Heart right ventricle (tissue), 16 donors: ENCODE results near the gene FOXK2. TPM values are rescaled to one million over a fixed set of nuclear protein-coding genes. Genes with fewer than 3 reads are reported as not detected.
A peak's percentile ranks its signal among the peaks of the same experiment; 100 is the strongest.
"Not testable (repeated sequence)": the region's sequence is repeated elsewhere in the genome, so short reads cannot be mapped to it uniquely, and the experiment has no call there.

Source experiments
- ATAC-seq, 8 donors: fragments of 200-7000 bp; cut with Tn5 transposase; one replicate each; pipeline ENCODE4 v1.9.1; 2020; ENCODE audit warnings: mild to moderate bottlenecking in 8 of 8, moderate library complexity in 8 of 8, moderate number of reproducible peaks in 1 of 8
- DNase-seq, 2 donors: peaks; one replicate each; pipeline ENCODE4 v3.0.0-alpha.2; 2020
- H3K27ac ChIP-seq, 10 donors: fragments of 200-600 bp; sonication (generic) in 2 of 10; one replicate each; pipeline versions ENCODE4 v1.5.0 to v1.8.0; 2020 to 2022; ENCODE audit warnings: mild to moderate bottlenecking in 3 of 10
- H3K27me3 ChIP-seq, 7 donors: fragments of 200-600 bp; one replicate each; pipeline ENCODE4 v1.8.0; 2021 to 2022; ENCODE audit warnings: mild to moderate bottlenecking in 2 of 7
- H3K36me3 ChIP-seq, 9 donors: fragments of 200-600 bp; sonication (generic) in 1 of 9; one replicate each; pipeline versions ENCODE4 v1.5.0 to v1.8.0; 2020 to 2022; ENCODE audit warnings: mild to moderate bottlenecking in 2 of 9
- H3K4me1 ChIP-seq, 9 donors: fragments of 200-600 bp; sonication (generic) in 1 of 9; one replicate each; pipeline versions ENCODE4 v1.5.0 to v1.8.0; 2020 to 2022; ENCODE audit warnings: mild to moderate bottlenecking in 4 of 9
- H3K4me3 ChIP-seq, 10 donors: fragments of 200-600 bp; sonication (generic) in 2 of 10; one replicate each; pipeline versions ENCODE4 v1.5.0 to v1.8.0; 2020 to 2022; ENCODE audit warnings: mild to moderate bottlenecking in 7 of 10, moderate library complexity in 2 of 10
- H3K9me3 ChIP-seq, 11 donors: fragments of 200-600 bp in 10 of 11; sonication (generic) in 2 of 11; one replicate each; pipeline versions ENCODE4 v1.5.0 to v1.8.0; 2013 to 2022; ENCODE audit warnings: mild to moderate bottlenecking in 2 of 11, control low read depth in 1 of 11, moderate library complexity in 1 of 11
- CTCF ChIP-seq, 9 donors: fragments of 200-600 bp; sonication (generic) in 2 of 9; IDR thresholded peaks; one replicate each; pipeline versions ENCODE4 v1.5.0 to v1.8.0; 2021 to 2022; ENCODE audit warnings: antibody characterized with exemption in 9 of 9, mild to moderate bottlenecking in 5 of 9, moderate library complexity in 1 of 9
- WGBS, 2 donors: extraction: QIAGEN DNeasy Blood & Tissue Kit; methylation state at CpG; one replicate each; pipeline ENCODE4 v1.1.7; 2013; ENCODE audit warnings: inconsistent platforms in 1 of 2; 5-methylcytosine and 5-hydroxymethylcytosine counted together
- intact Hi-C, 10 donors: fragments of 100-400 bp; cut with DNase I; formaldehyde crosslinking; loops; one replicate each; pipeline versions ENCODE4 v1.11.1 to v1.14.2; 2022
- polyA plus RNA-seq, 2 donors: library from polyadenylated mRNA; stranded (reverse); fragments of 200-250 nt; gene quantifications; one replicate each; pipeline ENCODE4 v1.2.3, GENCODE V29; 2013
- total RNA-seq, 10 donors: library from RNA; stranded (reverse); fragmentation: NEBNext Ultra II Directional in 3 of 10; extraction: Animal tissue kit (Norgen Biotek cat#: 25700) in 3 of 10; gene quantifications; one replicate each; pipeline versions ENCODE4 v1.2.1 to v1.2.4, GENCODE V29; 2021 to 2023
- donor health status: Arrhythmogenic right ventricular cardiomyopathy.
- donor health status: ischemic (EF 13 %, LVEDD 7.1; RV severe dilation, severe dysfunction).
- donor health status: healthy with polysubstance abuse.
- donor health status: DM: no; HTN: yes; CAD: no.
- donor health status: DM: no; HTN: no; CAD: no.
- donor health status: ischemic (EF 25% LVEDD 6.9; RV normal size, moderate dysfunction).
- donor health status: ischemic (EF 25% LVEDD 5.7; RV mildly dilated, moderate dysfunction).
- donor health status: healthy.
- donor health status: DM: yes; HTN: yes; CAD: no.
- donor health status: Ischemic cardiomyopathy.
- donor health status: ischemic (EF 35%, LVEDD 5.7; RV mildly dilated, moderate dysfunction).
- donor health status: nonischemic (EF 11% LVEDD 7.7; RV severe dilation, severe dysfunction).
- donor health status: DM: yes; HTN: yes; CAD: no.
- donor health status: PGD.
- donor health status: ischemic (EF 29% LVEDD 5.4; RV normal size, mild dysfunction).
- donor health status: nonischemic (EF 23%, LVEDD 6.1; RV moderate dilation, normal function).

FOXK2 gene
- total and polyA plus RNA-seq, 12 donors: 16.5 to 66.6 (median 30.6) TPM

DNA sequence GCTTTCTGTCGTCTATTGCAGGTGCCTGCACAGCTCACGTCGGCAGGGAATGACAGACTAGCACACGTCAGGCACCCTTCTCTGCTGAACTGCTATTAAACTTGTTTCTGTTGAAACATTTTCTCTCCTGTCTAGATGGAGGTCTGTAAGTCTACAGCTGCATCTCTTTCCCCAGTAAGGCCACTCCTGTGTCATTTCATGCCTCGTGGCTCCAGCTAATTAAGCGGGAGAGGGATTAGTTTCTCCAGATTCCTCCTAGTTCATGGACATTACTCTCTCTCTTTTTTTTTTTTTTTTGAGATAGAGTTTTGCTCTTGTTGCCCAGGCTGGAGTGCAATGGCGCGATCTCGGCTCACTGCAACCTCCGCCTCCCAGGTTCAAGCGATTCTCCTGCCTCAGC, 54.5 kb downstream of the FOXK2 start:
- 91 to 92% methylated on average over 11 of the region's 11 CpGs for WGBS, 2 donors
- peaks cover 0 to 17% (median 8%) of the 10 kb centered on the region in 9 donors for H3K4me1 ChIP-seq
- intact Hi-C loops: no loop called here
- peaks cover 0 to 96% (median 32%) of the 10 kb centered on the region in 9 donors for H3K36me3 ChIP-seq
- H3K27ac ChIP-seq: no peak overlapping the region
- H3K27me3 ChIP-seq: no peaks in the 10 kb centered on the region
- no peak overlapping the region for H3K4me3 ChIP-seq
- no peaks in the 10 kb centered on the region for H3K9me3 ChIP-seq
- TF ChIP-seq CTCF (IDR thresholded peaks at IDR 0.05): no peak
- no peak for ATAC-seq
- DNase-seq: no peak

DNA sequence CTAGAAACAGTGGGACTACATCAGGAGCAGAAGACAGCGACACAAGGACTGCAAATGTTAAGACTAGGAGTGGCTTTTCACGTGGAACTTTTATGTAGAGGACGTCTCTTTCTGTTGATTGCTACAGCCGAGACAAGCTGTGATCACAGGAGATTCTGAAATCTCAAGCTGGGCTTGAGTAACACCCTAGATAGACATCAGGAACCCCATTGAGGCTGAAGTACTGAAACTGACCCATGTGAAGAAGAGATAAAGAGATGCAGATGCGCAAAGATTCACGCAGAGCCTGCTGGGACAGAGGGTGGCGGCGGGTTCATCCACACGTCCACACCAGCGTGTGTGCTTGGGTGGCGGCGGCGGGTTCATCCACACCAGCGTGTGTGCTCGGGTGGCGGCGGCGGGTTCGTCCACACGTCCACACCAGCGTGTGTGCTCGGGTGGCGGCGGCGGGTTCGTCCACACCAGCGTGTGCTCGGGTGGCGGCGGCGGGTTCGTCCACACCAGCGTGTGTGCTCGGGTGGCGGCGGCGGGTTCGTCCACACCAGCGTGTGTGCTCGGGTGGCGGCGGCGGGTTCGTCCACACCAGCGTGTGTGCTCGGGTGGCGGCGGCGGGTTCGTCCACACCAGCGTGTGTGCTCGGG, 56.2 kb downstream of the FOXK2 start:
- H3K27me3 ChIP-seq, H3K27ac ChIP-seq, intact Hi-C loops, H3K4me1 ChIP-seq, ATAC-seq, DNase-seq, H3K4me3 ChIP-seq, H3K9me3 ChIP-seq: not testable (repeated sequence)
- peaks cover 0 to 82% (median 32%) of the 10 kb centered on the region in 9 donors for H3K36me3 ChIP-seq
- 96% methylated on average over 32 to 38 of the region's 52 CpGs for WGBS, 2 donors

DNA sequence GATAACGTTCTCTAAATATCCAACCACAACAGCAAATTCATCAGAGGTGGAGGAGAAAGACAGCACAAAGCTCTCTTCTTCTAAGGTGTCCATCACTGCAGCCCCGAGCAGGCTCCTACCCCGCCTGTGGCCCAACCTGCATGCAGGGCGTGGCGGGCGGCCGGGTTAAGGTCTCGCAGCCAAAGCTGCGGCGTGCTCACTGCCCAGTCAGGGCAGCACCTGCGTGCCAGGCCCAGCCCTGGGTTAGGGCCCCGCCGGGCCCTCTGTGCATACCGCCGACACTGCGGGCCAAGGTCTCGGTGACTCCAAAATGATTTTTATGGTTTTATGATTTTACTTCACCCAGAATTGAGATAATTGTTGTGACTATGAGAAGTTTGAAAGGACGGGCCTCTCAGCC, 57.8 kb downstream of the FOXK2 start:
- Histone ChIP-seq H3K27me3 (no peaks in the 10 kb centered on the region), H3K4me1 (peaks cover 0 to 7% (median 0%) of the 10 kb centered on the region in 9 donors), H3K4me3 (no peak overlapping the region), H3K36me3 (peaks cover 0 to 74% (median 25%) of the 10 kb centered on the region in 9 donors), H3K27ac (no peak overlapping the region), H3K9me3 (no peaks in the 10 kb centered on the region)
- 94 to 96% methylated on average over 18 of the region's 18 CpGs for WGBS, 2 donors
- peak in 1 of 8 donors; percentile 38 for ATAC-seq
- intact Hi-C loops: no loop called here
- TF ChIP-seq CTCF (IDR thresholded peaks at IDR 0.05): no peak
- no peak for DNase-seq

- H3K4me3 ChIP-seq, intact Hi-C loops, H3K27me3 ChIP-seq, DNase-seq, ATAC-seq, H3K27ac ChIP-seq, H3K9me3 ChIP-seq: not testable (repeated sequence)
- WGBS, 2 donors: 80 to 88% methylated on average over 4 of the region's 4 CpGs
- peaks cover 0 to 75% (median 26%) of the 10 kb centered on the region in 9 donors for H3K36me3 ChIP-seq
- peaks cover 0 to 19% (median 0%) of the 10 kb centered on the region in 9 donors for H3K4me1 ChIP-seq
Observed at GRCh38 chr17:82579969-82580368, 60.4 kb downstream of the FOXK2 start.

DNA sequence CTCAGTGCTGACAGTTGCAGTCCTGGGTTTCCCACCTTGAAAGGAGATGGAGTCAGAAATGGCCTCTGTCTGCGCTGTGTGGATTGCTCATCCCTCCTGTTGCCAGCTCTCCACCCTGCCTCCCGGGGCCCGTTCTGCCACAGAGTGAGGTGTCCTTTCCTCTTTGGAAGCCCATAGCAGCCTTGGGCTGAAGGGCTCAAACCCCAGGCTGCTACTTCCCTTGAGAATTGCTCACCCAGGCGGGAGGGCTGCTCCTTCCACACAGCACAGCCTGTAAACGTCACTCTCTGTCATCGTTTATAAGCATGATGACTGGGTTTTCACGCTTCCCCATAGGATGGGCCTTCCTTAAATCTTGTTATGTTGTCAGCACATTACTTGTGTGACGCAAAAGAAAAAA, 62.7 kb downstream of the FOXK2 start:
- Histone ChIP-seq H3K4me3 (no peak overlapping the region), H3K4me1 (peaks cover 0 to 19% (median 4%) of the 10 kb centered on the region in 9 donors), H3K27me3 (no peaks in the 10 kb centered on the region), H3K27ac (peak overlapping the region in 6 of 10 donors; percentile 5 to 54 (median 30)), H3K9me3 (no peaks in the 10 kb centered on the region), H3K36me3 (peaks cover 0 to 74% (median 21%) of the 10 kb centered on the region in 9 donors)
- intact Hi-C loops: no loop called here
- WGBS, 2 donors: 73 to 74% methylated on average over 8 of the region's 8 CpGs
- no peak for TF ChIP-seq CTCF (IDR thresholded peaks at IDR 0.05)
- ATAC-seq: peak in 1 of 8 donors; percentile 27
- no peak for DNase-seq
